ENCODE results near the gene MRE11.
A peak's percentile ranks its signal among the peaks of the same experiment; 100 is the strongest.

The MRE11 gene

DNA sequence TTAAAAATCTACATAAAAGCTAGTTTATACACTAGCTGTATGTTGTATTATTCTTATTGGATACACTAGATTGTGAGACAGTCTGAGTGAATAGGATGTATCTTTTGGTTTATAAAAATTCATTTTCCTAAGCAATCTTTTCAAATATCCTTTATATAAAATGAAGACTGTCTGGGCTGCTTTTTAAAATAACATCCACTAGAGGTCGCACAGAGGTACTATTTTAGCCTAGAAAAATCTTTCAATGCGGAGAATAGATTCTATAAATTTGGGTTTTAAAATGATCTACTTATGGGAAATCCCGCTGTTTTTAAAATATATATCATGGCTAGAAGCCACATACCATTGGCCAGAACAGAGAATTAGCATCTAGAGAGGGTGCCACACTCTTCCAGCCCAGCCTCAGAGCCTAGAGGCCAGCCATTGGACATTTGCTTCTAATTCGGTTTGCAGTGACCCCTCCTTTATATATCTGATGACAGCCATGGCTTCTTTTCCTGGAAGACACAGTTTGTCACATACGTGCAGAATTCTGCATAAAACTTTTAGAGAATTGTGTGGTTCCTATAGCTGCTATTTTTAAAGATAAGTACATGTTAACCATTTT, 25.9 kb upstream of the MRE11 start:
- TF ChIP-seq, protein P1, sequence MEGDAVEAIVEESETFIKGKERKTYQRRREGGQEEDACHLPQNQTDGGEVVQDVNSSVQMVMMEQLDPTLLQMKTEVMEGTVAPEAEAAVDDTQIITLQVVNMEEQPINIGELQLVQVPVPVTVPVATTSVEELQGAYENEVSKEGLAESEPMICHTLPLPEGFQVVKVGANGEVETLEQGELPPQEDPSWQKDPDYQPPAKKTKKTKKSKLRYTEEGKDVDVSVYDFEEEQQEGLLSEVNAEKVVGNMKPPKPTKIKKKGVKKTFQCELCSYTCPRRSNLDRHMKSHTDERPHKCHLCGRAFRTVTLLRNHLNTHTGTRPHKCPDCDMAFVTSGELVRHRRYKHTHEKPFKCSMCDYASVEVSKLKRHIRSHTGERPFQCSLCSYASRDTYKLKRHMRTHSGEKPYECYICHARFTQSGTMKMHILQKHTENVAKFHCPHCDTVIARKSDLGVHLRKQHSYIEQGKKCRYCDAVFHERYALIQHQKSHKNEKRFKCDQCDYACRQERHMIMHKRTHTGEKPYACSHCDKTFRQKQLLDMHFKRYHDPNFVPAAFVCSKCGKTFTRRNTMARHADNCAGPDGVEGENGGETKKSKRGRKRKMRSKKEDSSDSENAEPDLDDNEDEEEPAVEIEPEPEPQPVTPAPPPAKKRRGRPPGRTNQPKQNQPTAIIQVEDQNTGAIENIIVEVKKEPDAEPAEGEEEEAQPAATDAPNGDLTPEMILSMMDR (IDR thresholded peaks at IDR 0.05; ENCODE audit: low read depth, low read length): peak; percentile 53
- DNase-seq (ENCODE audit: low read depth, low spot score): peak; percentile 56
- no peak overlapping the region for H3K4me3 ChIP-seq (ENCODE audit: low read depth, low read length)
- in situ Hi-C loops (cut with HindIII; ENCODE audit: low sequenced_read_pairs): no loop called here

DNA sequence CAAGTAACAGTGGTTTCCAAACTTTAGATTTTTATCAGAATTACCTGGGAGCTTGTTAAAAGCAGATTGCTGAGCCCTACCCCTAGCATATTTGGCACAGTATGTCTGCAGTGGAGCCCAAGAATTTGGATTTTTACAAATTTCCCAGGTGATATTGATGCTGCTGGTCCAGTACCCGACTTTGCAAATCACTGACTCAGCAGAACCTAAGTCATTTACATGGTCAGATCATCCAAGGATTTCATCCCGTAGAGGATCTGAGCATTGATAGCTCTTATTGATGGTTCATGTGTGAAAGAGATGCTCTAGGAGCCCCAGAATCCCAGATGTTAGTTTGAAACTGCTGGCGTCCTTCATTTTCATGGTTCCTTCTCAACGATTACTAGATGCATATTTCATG, 24.7 kb upstream of the MRE11 start:
- TF ChIP-seq, protein P1 (IDR thresholded peaks at IDR 0.05; ENCODE audit: low read depth, low read length): no peak
- in situ Hi-C loops (cut with HindIII; ENCODE audit: low sequenced_read_pairs): no loop called here
- H3K4me3 ChIP-seq (ENCODE audit: low read depth, low read length): no peak overlapping the region
- no peak for DNase-seq (ENCODE audit: low read depth, low spot score)

DNA sequence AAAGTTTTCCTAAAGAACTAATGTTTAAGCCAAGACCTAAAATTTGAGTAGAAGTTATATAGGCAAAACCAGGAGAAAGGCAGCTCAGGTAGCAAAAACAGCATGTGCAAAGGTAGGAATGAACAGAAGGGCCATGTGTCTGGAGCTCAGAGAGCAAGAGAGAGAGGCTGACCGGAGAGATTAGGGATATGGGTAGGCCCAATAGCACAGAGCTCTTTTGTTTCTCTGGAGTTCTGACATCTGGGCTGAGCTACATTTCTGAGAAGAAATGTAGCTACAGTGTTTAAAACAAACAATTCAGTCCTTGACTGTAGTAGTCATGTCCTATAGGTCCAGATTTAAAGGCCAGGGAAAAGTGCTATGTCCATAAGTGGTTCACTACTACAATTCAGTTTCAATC, 23.1 kb upstream of the MRE11 start:
- TF ChIP-seq, protein P1 (IDR thresholded peaks at IDR 0.05; ENCODE audit: low read depth, low read length): no peak
- DNase-seq (ENCODE audit: low read depth, low spot score): no peak
- in situ Hi-C loops (cut with HindIII; ENCODE audit: low sequenced_read_pairs): no loop called here

DNA sequence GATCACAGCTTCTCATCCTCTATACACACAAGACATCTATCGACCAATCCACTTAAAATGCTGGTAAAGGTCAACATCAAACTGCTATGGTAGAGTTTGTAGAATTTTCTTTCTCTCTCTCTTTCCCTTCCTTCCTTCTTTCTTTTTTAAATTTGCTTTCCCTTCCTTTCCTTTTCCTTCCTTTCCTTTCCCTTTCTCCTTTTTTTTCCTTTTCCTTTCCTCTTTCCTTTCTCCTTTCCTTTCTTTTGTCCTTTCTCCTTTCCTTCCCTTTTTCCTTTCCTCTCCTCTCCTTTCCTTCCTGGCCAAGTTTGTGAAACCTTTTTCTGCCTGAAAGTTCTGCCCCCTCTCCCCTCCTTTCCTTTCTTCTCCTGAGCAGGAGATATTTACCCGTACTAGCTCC, 21.8 kb upstream of the MRE11 start:
- TF ChIP-seq, protein P1 (IDR thresholded peaks at IDR 0.05; ENCODE audit: low read depth, low read length): no peak
- H3K4me3 ChIP-seq (ENCODE audit: low read depth, low read length): no peak overlapping the region

More for the DNA sequence above, 23.1 kb upstream of the MRE11 start:
- no peak overlapping the region for H3K4me3 ChIP-seq (ENCODE audit: low read depth, low read length)

DNA sequence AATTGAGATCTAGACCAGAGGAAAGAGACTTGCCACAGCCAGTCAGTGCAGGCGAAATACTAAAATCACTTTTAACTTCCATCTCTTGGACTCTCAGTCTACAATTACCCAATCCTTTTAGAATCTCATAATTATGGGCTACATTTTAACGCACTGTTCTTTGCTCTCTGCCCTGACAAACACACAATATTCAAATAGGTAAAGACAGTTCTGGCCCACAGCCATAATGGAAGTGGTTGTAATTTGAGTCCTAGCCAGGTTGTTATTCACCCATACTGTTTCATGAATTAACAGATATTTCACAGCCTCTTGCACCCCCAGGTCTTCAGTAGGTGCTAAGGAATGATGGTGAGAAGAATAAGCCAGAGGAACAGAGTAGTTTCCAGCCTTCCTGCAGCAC, 19.4 kb upstream of the MRE11 start:
- in situ Hi-C loops (cut with HindIII; ENCODE audit: low sequenced_read_pairs): no loop called here
- no peak for DNase-seq (ENCODE audit: low read depth, low spot score)
- H3K4me3 ChIP-seq (ENCODE audit: low read depth, low read length): no peak overlapping the region

More for the DNA sequence above, 21.8 kb upstream of the MRE11 start:
- DNase-seq (ENCODE audit: low read depth, low spot score): no peak
- in situ Hi-C loops (cut with HindIII; ENCODE audit: low sequenced_read_pairs): no loop called here

DNA sequence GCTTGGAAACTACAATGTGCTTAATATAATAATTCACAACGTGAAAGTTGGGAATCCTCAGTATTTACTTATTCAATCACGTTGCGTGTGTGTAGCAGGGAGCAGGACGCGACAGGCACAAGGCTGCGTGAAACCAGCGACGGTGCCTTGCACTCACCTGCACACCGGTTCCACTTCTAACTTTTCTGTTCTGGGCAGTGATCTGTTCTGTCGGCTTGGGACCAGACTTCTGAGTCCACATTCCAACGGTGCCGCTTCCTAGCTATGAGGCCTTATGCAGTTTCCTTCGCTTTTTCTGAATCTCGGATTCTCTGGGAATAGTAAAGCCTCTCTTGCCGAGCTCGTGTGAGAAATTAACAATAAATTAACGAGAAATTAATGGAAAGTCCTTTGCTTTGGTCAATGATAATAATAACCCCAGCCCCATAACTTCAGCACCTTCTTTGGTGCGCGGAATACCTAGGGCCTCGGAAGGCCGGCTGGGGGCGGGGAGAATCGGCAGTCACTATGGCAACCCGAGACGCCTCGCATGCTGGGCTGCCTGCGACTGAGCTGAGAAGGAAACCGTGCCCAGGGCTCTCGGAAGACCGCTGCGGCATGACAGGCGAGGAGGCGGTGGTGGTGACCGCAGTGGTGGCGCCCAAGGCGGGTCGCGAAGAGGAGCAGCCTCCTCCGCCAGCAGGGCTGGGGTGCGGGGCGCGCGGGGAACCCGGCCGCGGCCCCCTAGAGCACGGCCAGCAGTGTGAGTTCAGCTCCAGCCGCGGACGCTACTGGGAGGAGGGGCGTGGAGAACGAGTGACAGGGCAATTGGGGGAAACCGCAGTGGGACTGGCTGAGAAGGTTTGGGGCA, 18.5 kb upstream of the MRE11 start, which contains the start of gene C11orf97:
TSS of gene C11orf97 (plus strand) at position 530 of the 850 bp plus-strand sequence. CDS start at position 598, 68 bp downstream.
- TF ChIP-seq, protein P1 (IDR thresholded peaks at IDR 0.05; ENCODE audit: low read depth, low read length): no peak
- peak within 1 kb of the TSS; percentile 46 for H3K4me3 ChIP-seq (ENCODE audit: low read depth, low read length)
- in situ Hi-C loops (cut with HindIII; ENCODE audit: low sequenced_read_pairs): no loop called here
- DNase-seq (ENCODE audit: low read depth, low spot score): peak; percentile 30

More for the DNA sequence above, 19.4 kb upstream of the MRE11 start:
- TF ChIP-seq, protein P1 (IDR thresholded peaks at IDR 0.05; ENCODE audit: low read depth, low read length): no peak

Data from astrocyte of the spinal cord (primary cell).